ENCODE results near the gene C11orf58.

C11orf58 gene

GRCh38 chr11:16758382-16759024 lies 20.1 kb downstream of the C11orf58 start:
- H3K4me3 Mint-ChIP-seq: no peak overlapping the region
- no peaks in the 10 kb centered on the region for H3K27me3 Mint-ChIP-seq (ENCODE audit: low read depth)
- H3K9me3 Mint-ChIP-seq: no peaks in the 10 kb centered on the region
- no peak overlapping the region for H3K27ac Mint-ChIP-seq
- no peaks in the 10 kb centered on the region for H3K4me1 Mint-ChIP-seq
- H3K36me3 Mint-ChIP-seq (ENCODE audit: low read depth): peaks cover 48% of the 10 kb centered on the region
- TF ChIP-seq CTCF (IDR thresholded peaks at IDR 0.05; ENCODE audit: unreplicated experiment in 3 of 3): no peak

- no peak for TF ChIP-seq CTCF (IDR thresholded peaks at IDR 0.05; ENCODE audit: unreplicated experiment in 3 of 3)
- no peak overlapping the region for H3K4me3 Mint-ChIP-seq
- H3K27ac Mint-ChIP-seq: no peak overlapping the region
Observed at GRCh38 chr11:16759857-16760508, 21.5 kb downstream of the C11orf58 start.

GRCh38 chr11:16763746-16764145 lies 25.3 kb downstream of the C11orf58 start:
- Mint-ChIP-seq H3K9me3 (no peaks in the 10 kb centered on the region), H3K27me3 (ENCODE audit: low read depth) (no peaks in the 10 kb centered on the region), H3K27ac (no peak overlapping the region), H3K4me3 (no peak overlapping the region), H3K36me3 (ENCODE audit: low read depth) (peaks cover 11% of the 10 kb centered on the region), H3K4me1 (no peaks in the 10 kb centered on the region)
- TF ChIP-seq CTCF (IDR thresholded peaks at IDR 0.05; ENCODE audit: unreplicated experiment in 3 of 3): no peak

More at GRCh38 chr11:16759857-16760508, 21.5 kb downstream of the C11orf58 start:
- Mint-ChIP-seq H3K27me3 (ENCODE audit: low read depth) (no peaks in the 10 kb centered on the region), H3K4me1 (no peaks in the 10 kb centered on the region), H3K36me3 (ENCODE audit: low read depth) (peaks cover 37% of the 10 kb centered on the region), H3K9me3 (no peaks in the 10 kb centered on the region)

- Mint-ChIP-seq H3K27me3 (ENCODE audit: low read depth) (no peaks in the 10 kb centered on the region), H3K27ac (no peak overlapping the region), H3K4me1 (no peaks in the 10 kb centered on the region), H3K4me3 (no peak overlapping the region), H3K36me3 (ENCODE audit: low read depth) (peaks cover 2% of the 10 kb centered on the region), H3K9me3 (no peaks in the 10 kb centered on the region)
- TF ChIP-seq CTCF (IDR thresholded peaks at IDR 0.05; ENCODE audit: unreplicated experiment in 3 of 3): no peak
Observed at GRCh38 chr11:16764888-16765287, 26.4 kb downstream of the C11orf58 start.

- no peak overlapping the region for H3K27ac Mint-ChIP-seq
- no peak for TF ChIP-seq CTCF (IDR thresholded peaks at IDR 0.05; ENCODE audit: unreplicated experiment in 3 of 3)
- no peaks in the 10 kb centered on the region for H3K36me3 Mint-ChIP-seq (ENCODE audit: low read depth)
- H3K27me3 Mint-ChIP-seq (ENCODE audit: low read depth): peaks cover 6% of the 10 kb centered on the region
- H3K4me3 Mint-ChIP-seq: no peak overlapping the region
- H3K4me1 Mint-ChIP-seq: no peaks in the 10 kb centered on the region
- H3K9me3 Mint-ChIP-seq: no peaks in the 10 kb centered on the region
Observed at GRCh38 chr11:16767137-16767536, 28.7 kb downstream of the C11orf58 start.

GRCh38 chr11:16767957-16768356 lies 29.5 kb downstream of the C11orf58 start:
- Mint-ChIP-seq H3K4me3 (no peak overlapping the region), H3K36me3 (ENCODE audit: low read depth) (no peaks in the 10 kb centered on the region), H3K27ac (no peak overlapping the region), H3K4me1 (no peaks in the 10 kb centered on the region), H3K9me3 (no peaks in the 10 kb centered on the region), H3K27me3 (ENCODE audit: low read depth) (peaks cover 7% of the 10 kb centered on the region)
- TF ChIP-seq CTCF (IDR thresholded peaks at IDR 0.05; ENCODE audit: unreplicated experiment in 3 of 3): no peak
